GM12872 (cell line): ENCODE measurements around the gene FSD1L.

Experiments used
- TF ChIP-seq, protein P1 (sequence below): IDR thresholded peaks from 3 replicates; pipeline ENCODE4 v1.5.1; 2011; ENCODE audit warnings: low read depth, mild to moderate bottlenecking, low read length, moderate library complexity; ENCODE audit not compliant: insufficient read depth

FSD1L gene

DNA sequence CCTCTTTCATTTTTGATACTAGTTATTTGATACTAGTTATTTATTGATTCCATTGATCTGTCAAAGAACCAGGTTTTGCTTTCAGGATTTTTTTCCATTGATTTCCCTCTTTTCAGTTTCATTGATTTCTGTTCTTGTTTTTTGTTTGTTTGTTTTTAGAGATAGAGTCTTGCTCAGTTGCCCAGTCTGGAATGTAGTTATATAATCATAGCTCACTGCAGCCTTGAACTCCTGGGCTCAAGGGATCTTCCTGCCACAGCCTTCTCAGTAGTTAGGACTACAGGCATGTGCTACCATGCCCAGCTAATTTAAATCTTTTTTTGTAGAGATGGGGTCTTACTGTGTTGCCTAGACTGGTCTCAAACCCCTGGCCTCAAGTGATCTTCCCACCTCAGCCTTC is 49.9 kb downstream of the FSD1L start:
- TF ChIP-seq, protein P1, sequence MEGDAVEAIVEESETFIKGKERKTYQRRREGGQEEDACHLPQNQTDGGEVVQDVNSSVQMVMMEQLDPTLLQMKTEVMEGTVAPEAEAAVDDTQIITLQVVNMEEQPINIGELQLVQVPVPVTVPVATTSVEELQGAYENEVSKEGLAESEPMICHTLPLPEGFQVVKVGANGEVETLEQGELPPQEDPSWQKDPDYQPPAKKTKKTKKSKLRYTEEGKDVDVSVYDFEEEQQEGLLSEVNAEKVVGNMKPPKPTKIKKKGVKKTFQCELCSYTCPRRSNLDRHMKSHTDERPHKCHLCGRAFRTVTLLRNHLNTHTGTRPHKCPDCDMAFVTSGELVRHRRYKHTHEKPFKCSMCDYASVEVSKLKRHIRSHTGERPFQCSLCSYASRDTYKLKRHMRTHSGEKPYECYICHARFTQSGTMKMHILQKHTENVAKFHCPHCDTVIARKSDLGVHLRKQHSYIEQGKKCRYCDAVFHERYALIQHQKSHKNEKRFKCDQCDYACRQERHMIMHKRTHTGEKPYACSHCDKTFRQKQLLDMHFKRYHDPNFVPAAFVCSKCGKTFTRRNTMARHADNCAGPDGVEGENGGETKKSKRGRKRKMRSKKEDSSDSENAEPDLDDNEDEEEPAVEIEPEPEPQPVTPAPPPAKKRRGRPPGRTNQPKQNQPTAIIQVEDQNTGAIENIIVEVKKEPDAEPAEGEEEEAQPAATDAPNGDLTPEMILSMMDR, result no peak

DNA sequence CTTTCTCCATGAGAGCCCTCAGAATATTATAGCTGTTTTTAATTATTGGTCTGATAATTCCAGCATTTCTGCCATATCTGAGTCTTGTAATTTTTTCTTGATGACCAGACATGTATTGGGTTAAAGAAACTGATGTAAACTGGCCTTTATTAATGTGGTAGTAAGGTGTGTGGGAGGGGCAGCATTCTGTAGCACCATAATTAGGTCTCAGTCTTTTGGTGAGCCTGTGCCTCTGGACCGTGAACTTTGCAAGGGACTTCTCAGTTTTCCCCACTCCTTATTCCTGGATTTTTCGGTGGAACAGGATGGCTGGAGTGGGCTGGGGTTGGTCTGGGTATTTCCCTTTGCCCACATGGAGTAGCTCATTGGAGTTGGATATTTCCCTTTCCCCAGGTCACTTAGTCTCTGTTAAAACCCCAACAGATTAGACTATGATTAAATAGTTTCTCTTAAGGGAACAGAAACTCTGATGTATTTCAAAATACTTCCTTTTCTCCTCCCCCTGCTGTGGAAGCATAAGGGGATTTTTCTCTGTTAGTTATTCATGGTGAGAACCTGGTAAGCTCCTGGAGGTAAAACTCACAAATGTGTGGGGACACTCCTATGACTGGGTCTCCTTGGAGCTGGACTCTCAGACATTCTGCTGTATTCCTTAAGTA is 52.4 kb downstream of the FSD1L start:
- TF ChIP-seq, protein P1, result no peak

DNA sequence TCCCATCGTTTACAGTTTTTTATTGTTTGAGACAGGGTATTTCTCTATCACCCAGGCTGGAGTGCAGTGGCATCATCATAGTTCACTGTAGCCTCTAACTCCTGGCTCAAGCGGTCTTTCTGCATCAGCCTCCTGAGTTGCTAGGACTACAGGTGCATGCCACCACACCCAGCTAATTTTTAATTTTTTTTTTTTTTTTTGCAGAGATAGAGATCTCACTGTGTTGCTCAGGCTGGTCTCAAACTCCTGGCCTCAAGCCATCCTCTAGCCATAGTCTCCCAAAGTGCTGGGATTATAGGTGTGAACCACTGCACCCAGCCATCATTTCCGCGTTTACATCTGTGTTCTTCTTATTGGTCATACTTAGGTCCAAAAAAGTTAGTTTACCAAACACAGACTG is 53.6 kb downstream of the FSD1L start:
- TF ChIP-seq, protein P1, result no peak

DNA sequence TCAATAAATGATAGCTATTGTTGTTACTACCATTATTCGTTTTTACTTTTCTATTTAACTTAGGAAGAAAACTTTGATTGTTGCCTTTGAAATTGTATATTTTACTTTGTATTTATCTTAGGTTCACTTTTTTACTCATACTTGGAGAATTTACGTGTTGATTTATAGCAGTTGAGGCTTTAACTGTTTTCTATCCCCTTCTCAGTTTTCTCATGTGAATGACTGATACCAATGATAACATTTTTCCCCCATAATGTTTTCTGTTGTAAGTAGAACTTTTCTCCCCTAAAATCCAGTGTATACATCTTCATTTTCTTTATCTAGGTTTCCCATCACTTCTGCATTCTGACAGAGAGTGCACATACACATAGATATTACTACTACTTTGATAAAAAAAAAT is 54.4 kb downstream of the FSD1L start:
- TF ChIP-seq, protein P1, result no peak

DNA sequence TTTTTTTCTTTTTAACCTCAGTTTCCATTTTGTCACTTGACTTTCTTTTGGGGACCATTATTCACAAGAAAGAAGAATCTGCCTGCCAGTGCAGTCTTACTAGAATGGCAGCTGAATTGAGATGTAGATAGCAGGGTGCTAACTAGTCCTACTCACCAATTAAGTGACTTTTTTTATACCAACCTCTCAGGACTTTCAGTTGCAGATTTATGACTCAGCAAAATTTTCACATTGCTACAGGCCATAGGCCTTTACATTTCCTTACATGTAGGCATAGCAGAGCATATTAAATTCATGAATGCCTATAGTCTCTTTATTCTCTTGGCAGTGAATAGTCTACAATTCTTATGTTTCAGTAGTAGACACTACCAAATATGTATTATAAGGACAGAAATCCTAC is 56.0 kb downstream of the FSD1L start:
- TF ChIP-seq, protein P1, result no peak

DNA sequence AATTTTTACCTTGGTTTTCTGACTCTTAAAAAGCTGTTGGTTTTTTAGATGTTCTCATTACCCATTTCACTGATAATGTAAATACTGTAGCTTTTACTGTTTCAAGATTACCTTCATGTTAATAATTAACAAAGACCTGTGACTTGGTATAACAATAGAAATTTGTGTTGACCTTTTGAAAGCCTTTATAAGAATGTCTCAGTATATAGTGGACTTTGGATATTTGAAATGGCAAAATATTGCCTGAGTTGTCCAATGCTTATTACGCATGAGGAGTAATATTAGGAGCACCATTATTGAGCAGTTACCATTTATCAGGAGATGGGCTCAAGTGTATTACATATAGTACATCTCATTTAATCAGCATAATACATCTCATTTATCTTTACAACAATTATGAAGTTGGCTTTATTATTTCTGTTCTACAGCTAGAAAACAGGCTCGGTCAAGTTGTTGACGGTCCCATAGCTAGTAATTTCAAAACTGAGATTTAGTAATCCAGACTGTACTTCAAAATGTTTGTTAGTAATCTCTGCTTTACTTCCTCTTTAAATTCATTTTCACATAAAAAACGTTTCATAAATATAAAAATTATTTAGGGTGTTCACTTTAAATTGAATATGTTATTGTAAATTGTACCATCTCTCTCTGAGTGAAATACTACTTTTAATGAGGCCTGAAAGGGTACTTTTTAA is 59.4 kb downstream of the FSD1L start:
- TF ChIP-seq, protein P1, result no peak

DNA sequence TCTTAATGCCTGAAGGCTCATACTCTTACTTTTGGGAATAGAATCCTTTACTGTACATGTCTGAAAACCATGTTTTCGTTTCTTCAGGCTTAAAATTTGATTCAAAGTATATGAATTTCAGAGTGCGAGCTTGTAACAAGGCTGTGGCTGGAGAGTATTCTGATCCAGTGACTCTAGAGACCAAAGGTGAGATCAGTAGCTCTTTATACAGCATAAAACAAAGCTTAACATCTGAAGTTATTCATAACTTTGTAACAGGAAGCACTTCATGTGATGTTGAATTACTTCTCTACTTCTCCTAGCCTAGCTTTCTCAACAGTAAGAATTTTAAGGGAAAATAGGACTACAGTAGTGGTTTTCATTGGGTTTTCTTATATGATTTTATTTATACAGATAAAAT is 60.7 kb downstream of the FSD1L start:
- TF ChIP-seq, protein P1, result no peak
